OCI-LY1 (cell line): ENCODE data around the gene ADIPOR1.

Experiments used
- EZH2 ChIP-seq: fragments of 200-600 bp; sonication (generic), shearing (Covaris generic); IDR thresholded peaks from 2 replicates; pipeline ENCODE4 v1.8.0; 2017; ENCODE audit warnings: borderline replicate concordance, mixed run types, mild to moderate bottlenecking, antibody characterized with exemption, low read length, moderate library complexity, mixed read lengths
- TF ChIP-seq, protein P1 (sequence below): fragments of 200-600 bp; sonication (generic), shearing (Covaris generic); IDR thresholded peaks from 2 replicates; pipeline ENCODE4 v1.5.1; 2017; ENCODE audit warnings: mild to moderate bottlenecking, antibody characterized with exemption, low read length, moderate library complexity, mixed read lengths

DNA sequence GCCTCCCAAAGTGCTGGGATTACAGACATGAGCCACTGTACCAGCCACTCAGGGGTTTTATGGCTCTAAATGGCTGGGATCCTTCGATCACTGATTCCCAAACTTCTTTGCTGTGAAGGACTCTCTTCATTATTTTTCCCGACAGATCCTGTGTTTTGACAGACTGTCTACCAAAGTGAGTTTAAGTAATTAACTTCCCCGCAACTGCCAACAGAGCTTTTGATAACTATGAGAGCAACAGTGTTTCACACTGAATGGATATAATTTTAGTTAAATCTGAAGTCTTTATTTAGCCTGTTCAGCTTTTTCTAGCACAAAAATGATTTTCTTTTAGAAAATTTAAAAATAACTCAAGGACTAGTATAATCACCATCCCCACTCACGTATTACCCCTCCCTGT lies 56.6 kb downstream of the ADIPOR1 start:
- TF ChIP-seq, protein P1, sequence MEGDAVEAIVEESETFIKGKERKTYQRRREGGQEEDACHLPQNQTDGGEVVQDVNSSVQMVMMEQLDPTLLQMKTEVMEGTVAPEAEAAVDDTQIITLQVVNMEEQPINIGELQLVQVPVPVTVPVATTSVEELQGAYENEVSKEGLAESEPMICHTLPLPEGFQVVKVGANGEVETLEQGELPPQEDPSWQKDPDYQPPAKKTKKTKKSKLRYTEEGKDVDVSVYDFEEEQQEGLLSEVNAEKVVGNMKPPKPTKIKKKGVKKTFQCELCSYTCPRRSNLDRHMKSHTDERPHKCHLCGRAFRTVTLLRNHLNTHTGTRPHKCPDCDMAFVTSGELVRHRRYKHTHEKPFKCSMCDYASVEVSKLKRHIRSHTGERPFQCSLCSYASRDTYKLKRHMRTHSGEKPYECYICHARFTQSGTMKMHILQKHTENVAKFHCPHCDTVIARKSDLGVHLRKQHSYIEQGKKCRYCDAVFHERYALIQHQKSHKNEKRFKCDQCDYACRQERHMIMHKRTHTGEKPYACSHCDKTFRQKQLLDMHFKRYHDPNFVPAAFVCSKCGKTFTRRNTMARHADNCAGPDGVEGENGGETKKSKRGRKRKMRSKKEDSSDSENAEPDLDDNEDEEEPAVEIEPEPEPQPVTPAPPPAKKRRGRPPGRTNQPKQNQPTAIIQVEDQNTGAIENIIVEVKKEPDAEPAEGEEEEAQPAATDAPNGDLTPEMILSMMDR: no peak
- TF ChIP-seq EZH2: no peak
